HG03378 (cell line): ENCODE data around the gene ITGAE.
A peak's percentile ranks its signal among the peaks of the same experiment; 100 is the strongest.

ENCODE experiments used
- ATAC-seq: cut with Tn5 transposase; IDR thresholded peaks from one replicate; pipeline ENCODE4 v1.9.1; 2021; ENCODE audit warnings: mild to moderate bottlenecking, moderate library complexity; ENCODE audit not compliant: unreplicated experiment

The ITGAE gene

GRCh38 chr17:3695723-3696411 lies 105.1 kb downstream of the ITGAE start, which contains the start of gene P2RX5:
Gene P2RX5 (minus strand): TSS chr17:3696155. CDS start chr17:3696005, 150 bp downstream.
- ATAC-seq: no peak

GRCh38 chr17:3695129-3695722 lies 105.8 kb downstream of the ITGAE start:
- no peak for ATAC-seq

- ATAC-seq: peak; percentile 54
Observed at GRCh38 chr17:3693829-3694231, 107.2 kb downstream of the ITGAE start.

- no peak for ATAC-seq
Observed at GRCh38 chr17:3693141-3693540, 107.8 kb downstream of the ITGAE start.

- no peak for ATAC-seq
Observed at GRCh38 chr17:3692346-3692745, 108.6 kb downstream of the ITGAE start.

GRCh38 chr17:3691617-3692067 lies 109.3 kb downstream of the ITGAE start:
- ATAC-seq: no peak

GRCh38 chr17:3690094-3690715 lies 110.8 kb downstream of the ITGAE start:
- ATAC-seq: no peak

- ATAC-seq: no peak
Observed at GRCh38 chr17:3689262-3690093, 111.5 kb downstream of the ITGAE start.

GRCh38 chr17:3688852-3689261 lies 112.1 kb downstream of the ITGAE start:
- ATAC-seq: no peak

GRCh38 chr17:3688027-3688553 lies 112.9 kb downstream of the ITGAE start:
- ATAC-seq: no peak

GRCh38 chr17:3685174-3685573 lies 115.8 kb downstream of the ITGAE start:
- no peak for ATAC-seq

GRCh38 chr17:3683054-3683511 lies 117.9 kb downstream of the ITGAE start:
- no peak for ATAC-seq

GRCh38 chr17:3682033-3682432 lies 119.0 kb downstream of the ITGAE start:
- no peak for ATAC-seq

GRCh38 chr17:3681565-3681964 lies 119.4 kb downstream of the ITGAE start:
- no peak for ATAC-seq

- ATAC-seq: no peak
Observed at GRCh38 chr17:3681057-3681456, 119.9 kb downstream of the ITGAE start.

GRCh38 chr17:3679531-3680126 lies 121.4 kb downstream of the ITGAE start:
- ATAC-seq: no peak

- ATAC-seq: no peak
Observed at GRCh38 chr17:3678821-3679530, 122.0 kb downstream of the ITGAE start.

- no peak for ATAC-seq
Observed at GRCh38 chr17:3678095-3678820, 122.7 kb downstream of the ITGAE start.

GRCh38 chr17:3675886-3676285 lies 125.1 kb downstream of the ITGAE start:
- ATAC-seq: no peak
